GDM1 (cell line): Measurements from ENCODE around the gene TLL2.
"Not testable (repeated sequence)": the region's sequence is repeated elsewhere in the genome, so short reads cannot be mapped to it uniquely, and the experiment has no call there.

Experiments used
- DNase-seq: peaks from one replicate; lab custom pipeline; 2025; lab: John Stamatoyannopoulos, UW

Gene TLL2

DNA sequence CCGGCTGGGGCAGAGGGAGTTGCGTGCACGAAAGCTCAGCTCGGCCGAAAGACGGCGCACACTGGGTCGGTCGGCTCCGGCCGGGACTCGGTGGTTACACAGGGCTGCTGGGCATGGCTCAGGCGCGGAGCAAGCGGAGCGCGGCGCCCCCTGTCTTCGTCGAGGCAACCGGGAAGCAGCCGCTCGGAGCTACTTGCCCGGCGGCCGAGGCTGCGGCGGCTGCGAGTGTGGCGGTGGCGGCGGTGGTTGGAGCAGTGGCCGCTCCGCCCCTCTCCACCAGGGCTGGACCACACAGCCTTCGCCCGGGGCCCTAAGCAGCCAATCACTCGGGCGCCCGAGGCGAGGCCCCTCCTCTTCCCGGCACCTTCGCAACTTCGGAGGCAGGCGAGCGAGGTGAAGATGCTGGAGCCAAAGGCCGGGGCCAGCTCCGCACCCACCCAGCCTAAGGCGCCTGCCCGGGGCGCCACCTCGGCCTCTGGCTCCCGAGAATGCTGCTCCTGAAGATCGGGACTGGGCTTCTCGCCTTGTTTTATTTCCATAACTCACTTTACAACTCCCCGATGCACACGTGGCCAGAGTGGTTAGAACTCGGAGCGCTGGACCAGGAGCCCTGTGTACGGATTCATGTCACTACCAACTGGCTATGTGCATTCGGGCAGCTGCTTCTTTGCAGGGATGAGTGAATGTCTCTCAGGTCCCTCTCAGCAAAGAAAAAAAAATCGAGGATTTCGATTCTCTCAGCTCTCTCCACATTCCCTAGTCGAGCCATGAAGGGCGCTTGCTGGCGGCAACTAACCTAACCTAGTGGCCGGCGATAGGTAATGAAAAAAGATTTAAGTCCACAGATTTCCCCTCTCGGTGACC is at the start of gene TLL2:
TLL2 (minus strand) TSS at position 229 of the 864 bp plus-strand sequence. CDS start 241 bp downstream, outside the sequence.
- DNase-seq = peak; percentile 66

DNA sequence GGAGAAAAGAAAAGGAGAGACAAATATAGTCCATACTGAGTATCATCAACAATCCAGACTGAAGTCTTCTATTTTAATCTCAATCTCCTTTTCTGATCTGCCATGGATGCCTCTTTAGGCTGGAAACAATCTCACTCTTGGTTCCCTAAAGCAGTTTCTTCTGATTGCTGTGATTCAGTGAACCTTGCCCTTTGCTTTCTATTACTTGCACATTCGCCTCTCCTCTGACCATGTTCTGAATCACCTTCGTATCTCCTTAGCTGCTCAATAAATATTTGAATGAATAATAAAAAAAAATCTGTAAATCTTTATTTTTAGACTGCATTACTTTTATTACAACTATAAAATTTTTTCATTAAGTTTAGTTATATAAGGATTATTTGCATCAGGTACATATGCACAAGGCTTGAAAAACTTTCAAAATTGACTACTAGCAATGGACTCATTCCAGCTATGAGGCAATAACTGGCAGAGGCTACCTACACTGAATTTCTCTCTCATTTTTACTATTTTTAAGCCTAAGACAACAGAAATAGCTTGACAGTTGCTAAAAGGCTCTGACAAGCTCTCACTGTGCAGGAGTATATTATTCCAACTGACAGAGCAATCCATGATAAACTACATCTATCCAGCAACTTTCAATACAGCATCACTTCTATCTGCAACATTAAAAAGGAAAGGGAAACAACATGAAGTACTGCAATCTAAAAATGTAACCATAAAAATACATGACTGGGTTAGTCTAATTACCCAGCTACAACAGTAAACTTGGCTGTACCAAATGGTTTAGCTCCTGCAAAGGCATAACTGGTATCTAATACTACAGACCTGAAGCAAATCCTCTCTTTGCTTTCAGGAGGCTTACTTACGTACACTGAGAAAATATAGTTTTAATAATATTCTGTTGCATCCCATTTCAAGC is 47.5 kb upstream of the TLL2 start:
- DNase-seq = no peak

DNA sequence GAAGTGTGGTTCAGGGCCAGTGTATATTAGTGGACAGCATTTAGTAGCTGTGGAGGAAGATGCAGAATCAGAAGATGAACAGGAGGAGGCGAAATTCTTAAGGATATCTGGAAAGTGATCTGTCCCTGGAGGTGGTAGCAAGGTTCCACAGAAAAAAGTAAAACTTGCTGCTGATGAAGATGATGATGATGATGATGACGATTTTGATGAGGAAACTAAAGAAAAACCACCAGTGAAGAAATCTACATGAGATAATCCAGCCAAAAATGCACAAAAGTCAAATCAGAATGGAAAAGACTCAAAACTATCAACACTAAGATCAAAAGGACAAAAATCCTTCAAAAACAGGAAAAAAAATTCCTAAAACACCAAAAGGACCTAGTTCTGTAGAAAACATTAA is 46.8 kb upstream of the TLL2 start:
- no peak for DNase-seq

DNA sequence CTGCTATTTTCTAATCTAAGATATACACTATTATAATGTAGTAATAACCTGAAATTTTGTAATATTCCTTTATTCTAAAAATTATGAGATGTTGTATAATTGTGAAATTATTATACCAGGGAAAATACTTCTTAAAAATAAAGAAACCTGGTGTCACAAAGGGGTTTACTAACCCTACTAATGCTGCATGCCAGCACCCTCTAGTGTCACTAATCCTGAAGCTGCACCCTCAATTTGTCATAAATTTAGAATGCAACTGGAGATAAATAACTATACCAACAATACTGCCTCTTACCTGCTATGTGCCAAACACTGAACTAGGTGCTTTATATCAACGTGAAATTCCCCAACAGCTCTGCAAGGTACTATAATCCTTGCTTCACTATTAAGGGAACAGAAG is 42.3 kb upstream of the TLL2 start:
- no peak for DNase-seq

DNA sequence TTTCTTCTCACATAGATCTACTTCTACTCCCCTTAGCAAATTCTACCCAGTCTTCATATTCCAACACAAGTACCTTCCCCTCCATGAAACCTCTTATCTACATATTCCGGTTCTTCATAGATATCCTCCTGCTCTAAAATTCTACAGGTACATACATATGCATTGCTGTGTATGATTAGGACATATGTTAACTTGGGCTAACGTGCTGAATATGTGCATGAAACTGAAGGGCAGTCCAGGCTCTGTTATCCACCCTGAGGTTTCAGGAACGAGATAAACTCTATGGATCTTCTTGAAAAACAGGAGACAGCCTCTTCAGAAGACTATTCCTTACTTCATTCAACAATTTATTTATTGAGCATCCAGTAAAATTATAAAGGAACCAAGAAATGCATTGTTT is 41.6 kb upstream of the TLL2 start:
- no peak for DNase-seq

DNA sequence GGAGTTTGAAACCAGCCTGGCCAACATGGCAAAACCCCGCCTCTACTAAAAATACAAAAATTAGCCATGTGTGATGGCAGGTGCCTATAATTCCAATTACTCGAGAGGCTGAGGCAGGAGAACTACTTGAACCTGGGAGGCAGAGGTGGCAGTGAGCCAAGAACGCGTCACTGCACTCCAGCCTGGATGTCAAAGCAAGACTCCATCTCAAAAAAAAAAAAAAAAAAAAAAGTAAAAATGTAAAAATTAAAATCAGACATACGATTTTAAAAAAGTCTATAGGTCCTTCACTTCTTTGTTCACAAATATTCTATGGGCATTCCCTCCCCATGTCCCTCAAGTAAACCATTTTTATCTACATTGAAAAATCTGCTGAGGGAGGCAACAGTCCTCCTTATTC is 34.9 kb upstream of the TLL2 start:
- DNase-seq = no peak

DNA sequence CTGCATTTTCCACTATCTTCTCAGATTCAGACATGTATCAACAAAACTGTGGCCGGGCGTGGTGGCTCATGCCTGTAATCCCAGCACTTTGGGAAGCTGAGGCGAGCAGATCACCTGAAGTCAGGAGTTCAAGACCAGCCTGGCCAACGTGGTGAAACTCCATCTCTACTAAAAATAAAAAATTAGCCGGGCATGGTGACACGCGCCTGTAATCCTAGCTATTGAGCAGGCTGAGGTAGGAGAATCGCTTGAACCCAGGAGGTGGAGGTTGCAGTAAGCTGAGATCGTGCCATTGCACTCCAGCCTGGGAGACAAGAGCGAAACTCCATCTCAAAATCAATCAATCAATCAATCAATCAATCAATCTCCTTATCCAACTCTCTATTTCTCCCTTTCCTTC is 31.8 kb upstream of the TLL2 start:
- not testable (repeated sequence) for DNase-seq

DNA sequence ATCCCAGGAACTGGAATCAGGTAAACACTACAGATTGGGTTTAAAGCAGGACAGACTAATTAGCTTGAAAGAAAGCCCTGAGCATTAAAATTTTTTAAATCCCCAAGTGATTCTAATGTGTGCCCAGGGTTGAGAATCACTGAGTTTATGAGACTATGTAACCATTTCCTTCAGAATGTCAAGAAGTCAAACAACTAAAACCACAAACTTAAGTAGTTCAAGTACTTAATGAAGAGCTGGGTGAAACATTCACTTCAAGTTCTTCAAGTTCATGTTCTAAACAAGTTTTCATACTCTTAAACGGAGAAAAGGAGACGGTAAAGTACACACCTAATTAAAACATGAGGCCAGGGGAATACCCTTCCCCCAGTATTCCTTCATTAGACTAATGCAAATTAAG is 28.2 kb upstream of the TLL2 start:
- no peak for DNase-seq

DNA sequence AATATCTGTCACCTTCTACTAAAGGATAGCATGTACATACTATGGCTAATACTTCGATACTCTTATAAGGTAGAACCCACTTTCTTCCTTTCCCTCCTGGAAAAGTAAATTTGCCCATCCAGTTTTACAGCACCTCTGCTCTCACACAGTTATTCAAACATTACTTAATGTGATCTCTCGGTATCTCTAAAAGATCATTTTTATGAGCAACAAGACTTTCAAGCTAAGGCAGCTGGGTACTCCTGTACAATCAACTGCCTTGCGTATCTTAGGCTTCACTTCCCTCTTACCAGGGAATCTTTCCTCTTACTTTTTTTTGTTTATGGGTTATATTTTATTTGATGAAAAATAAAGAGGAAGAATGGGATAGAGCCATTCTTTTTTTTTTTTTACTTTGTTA is 26.5 kb upstream of the TLL2 start:
- DNase-seq = no peak

DNA sequence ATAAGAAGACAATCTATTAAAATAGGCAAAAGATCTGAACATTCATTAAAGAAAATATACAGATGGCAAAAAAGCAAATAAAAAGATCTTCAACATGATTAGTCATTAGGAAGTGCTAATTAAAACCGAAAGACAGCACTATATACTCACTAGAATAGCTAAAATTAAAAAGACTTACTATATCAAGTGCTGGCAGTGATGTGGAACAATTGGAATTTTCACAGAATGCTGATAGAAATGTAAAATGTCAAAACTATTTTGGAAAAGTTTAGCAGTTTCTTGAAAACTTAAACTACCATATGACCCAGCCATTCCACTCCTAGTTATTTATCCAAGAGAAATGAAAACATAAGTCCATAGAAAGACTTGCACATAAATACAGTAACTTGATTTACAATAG is 25.0 kb upstream of the TLL2 start:
- no peak for DNase-seq

DNA sequence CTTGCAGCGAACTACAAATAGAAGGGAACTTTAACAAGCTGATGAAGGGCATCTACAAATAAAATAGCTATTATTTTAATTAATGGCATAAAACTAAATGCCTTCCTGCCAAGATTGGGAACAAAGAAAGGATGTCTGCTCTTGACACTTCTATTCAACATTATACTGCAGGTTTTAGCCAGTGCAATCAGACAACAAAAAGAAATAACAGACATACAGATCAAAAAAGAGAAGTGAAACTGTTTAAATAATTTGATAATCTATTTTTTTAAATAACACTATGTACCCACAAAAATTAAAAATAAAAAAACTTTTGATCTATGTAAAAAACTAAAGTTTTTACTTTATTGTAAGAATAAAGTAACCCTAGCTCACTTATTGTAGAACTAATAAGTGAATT is 22.4 kb upstream of the TLL2 start:
- no peak for DNase-seq

DNA sequence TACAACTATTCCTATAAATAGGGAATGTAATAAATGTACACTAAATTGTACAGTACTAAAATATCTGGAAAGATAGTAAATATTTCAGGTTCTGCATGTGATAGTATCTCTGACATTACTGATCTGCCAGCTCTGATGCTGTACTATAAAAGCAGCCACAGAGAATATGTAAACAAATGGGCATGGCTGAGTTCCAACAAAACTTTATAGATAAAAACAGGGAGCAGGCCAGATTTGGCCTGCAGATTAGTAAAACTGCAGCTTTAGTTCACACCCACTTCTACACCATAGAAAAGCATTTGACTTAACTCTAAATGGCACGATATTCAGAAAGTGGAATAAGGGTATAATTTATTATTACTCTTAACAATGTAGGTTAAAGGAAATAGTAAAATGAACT is 18.8 kb upstream of the TLL2 start:
- DNase-seq = no peak

DNA sequence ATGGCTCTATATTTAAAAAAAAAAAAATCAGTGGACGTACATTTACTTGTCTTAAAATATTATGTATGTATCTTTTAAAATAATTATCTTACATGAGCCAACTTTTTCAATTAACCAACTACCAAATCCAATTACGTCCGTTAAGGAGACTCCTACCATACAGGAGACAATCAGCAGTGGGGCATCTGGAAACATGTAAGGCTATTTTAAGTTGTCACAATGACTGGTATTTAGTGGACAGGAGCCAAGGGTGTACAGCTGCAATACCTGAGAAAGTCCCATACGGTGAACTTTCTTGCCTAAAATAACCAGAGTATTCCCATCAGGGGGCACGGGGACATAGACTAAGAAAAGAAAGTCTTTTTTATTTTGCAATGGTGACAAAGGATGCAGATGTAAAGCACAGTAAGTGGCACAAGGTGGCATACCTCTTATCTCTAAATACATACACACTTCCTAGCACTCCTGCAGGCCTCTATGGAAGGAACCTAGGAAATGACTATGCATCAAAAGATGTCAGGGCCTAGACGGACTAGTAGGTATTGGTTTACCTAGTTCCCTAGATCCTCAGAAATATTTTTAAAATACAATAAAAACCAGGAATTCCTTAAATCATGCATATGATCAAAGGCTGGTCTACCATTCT is 16.0 kb upstream of the TLL2 start:
- no peak for DNase-seq

DNA sequence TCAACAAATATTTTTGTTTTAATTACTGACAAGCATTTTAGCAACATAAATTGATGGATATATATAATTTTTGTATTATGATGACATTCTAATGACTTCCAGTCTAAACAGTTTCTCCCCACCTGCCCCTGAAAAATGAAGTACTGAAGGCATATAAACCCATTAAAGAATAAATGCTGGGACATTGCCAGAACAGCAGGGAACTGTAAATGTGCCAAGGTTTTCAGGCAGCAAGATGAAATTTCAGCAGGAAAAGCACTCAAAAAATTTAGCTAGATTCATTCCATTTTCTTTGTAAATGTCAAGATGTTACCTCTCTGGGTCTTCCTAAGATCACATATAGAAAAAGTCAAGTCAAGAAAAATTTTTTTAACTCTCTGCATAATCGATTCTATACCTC is 11.0 kb upstream of the TLL2 start:
- DNase-seq = no peak

DNA sequence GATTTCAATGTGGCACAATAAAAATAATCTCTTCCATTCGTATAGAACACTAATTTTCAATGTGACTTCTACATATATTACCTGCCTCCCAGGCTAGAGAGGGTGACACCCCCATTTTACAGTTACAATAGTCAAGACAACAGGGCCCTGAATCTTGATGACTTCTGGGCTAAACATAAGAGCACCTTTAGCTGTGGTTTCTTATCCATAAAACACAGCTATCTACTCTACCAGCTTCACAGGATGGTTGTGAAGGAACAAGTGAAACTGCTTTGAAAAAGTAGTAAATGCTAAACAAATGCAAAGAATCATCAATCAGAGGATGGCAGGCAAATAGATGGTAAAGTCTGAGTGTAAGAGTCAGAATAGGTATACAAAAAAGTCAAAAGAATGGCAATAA is 3.6 kb upstream of the TLL2 start:
- no peak for DNase-seq

DNA sequence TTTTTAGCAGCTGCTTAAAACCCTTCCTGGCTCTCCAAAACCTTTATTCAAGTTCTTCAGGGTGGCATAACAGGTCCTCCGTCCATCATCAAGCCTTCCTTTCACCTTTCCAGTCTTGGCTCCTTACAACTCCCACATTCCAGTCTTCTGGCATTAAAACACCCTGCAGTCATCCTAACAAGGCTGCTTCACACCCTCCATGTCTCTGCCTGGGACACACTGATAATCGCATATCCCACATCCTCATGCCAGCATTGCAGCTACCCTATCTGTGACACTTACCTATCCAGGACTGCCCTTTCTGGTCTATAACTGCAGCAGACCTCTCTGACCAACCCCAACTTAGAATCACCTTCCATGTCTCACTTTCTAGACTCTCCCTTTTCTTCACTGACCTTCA is 2.6 kb upstream of the TLL2 start:
- no peak for DNase-seq

DNA sequence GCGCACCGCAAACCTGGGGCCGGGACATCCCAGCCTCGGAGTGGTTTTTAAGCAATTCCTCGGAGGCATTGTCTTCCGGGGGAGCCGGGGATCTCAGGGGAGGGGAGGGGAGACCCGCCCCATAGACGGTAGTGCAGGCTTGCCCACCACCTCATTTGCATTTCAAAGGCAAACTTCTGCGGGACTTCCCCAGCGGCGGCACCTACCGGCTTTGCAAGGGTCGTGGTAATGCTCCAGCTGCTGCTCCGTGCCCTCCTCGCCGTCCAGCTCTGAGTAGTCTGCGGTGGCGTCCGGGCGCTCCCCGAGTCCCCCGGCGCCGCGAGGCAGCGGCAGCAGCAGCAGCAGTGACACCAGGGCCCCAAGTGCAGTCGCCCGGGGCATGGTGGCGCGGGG is 425 bp downstream of the TLL2 start:
- no peak for DNase-seq

DNA sequence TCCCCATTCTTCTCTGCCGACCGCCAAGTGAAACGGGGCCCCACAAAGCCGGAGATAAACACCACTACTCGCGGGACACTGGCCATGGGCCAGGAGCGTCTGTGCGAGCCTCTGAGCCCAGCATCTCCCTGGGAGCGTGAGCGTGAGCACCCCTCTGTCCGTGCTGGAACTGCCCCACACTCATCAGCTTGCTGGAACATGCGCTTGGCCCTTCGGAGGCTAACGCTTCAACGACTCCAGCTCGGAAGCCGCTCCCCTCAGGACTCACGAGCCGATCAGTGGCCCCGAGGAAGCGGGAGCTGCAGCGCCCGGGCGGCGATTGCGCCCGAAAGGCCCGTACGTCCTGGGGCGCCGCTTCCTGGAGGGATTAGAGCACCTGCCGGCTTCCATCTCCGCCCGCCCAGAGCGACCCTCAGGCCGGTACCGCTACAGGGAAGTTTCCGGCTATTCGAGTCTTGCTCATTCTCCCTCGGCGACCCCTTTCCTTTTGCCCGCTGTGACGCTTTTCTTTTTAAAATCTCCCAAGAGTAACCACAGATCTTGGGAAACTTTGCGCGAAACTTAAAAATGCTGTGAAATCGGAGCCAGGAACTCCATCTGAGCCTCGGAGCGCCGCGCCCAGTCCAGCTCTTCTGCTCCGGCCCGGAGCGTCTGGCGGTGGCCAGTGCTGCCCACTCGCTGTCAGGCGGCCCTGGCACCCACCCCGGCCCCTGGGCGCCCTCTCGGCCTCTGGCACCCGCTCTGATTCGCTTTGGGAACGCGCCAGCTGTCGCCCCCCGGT is 1.0 kb downstream of the TLL2 start:
- no peak for DNase-seq

DNA sequence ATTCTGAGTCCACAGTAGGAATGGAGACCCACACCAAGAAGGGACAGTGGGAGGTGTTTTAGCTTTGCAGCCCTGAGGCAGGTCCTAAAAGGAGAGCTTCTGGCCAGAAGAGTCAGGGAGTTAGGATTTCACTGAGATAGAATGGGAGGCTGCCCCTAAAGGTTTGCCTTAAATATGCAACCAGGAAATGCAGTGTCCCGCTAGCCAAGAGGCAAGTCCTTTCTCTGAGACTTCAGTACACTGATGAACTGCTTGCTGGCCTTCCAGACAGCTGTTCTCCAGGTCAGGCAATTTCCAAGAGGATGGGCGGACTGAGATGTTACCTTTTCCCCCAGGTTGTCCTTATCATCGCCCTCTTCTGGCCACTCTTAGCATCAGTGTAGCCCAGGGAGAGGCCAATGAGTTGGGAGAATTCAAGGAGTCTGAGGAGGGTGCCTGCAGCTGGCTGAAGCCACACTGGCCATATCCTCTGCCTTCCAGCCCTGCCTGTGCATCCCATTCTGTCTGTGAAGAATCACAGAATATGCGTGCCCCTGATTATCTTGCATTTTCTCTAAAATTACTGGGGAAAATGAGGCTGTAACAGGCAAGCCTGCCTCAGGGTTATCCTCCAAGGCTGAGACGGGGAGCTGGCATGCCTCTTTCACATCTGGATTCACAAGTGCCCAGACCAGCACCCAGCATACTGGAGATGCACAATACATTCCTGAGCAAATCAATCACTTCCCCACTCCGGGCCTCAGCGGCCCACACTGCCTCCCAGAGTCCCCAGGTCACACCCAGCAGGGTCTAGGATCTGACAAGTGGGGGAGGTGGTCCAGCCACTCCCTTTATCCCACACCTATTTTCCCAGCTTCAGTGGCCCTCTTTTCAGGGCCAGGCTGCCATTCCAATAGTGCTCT is 2.4 kb downstream of the TLL2 start:
- peak; percentile 26 for DNase-seq

DNA sequence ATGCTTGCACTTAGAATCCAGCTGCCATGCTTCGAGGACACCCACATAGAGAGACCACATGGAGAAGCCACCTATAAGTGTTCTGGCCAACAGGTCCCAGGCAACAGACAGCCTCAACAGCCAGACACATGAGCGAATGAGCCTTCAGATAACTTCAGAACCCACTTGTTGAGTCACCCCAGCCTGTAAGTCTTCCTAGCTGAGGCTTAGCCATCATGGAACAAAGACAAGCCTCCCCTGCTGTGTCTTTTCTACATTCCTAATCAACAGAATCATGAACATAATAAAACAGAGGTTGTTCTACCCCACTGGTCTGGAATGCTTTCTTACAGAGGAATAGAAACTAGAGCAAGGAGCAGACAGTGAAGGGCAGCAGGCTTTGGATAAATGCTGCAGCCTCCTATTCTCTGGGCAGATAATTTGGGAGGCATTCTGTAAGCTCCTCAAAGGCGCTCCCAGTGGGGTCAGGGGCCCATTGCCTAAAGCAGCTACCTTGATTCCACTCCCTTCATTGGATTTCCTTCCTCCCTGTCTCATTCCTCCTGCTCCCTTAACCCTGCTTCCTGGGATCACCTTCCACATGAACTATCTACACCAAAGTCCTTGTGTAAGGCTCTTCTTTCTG is 4.6 kb downstream of the TLL2 start:
- DNase-seq = no peak
